Hepatocyte (in vitro differentiated cells): ENCODE data around the gene AGXT2.

Source experiments
- EZH2 ChIP-seq: fragments of 200-600 bp; sonication (generic); IDR thresholded peaks from 2 replicates; pipeline ENCODE4 v1.6.1; 2016; ENCODE audit warnings: antibody characterized with exemption, mild to moderate bottlenecking, borderline replicate concordance
- TF ChIP-seq, protein P1 (sequence below): fragments of 200-600 bp; sonication (generic); IDR thresholded peaks from 2 replicates; pipeline ENCODE4 v1.5.1; 2016; ENCODE audit warnings: antibody characterized with exemption, mild to moderate bottlenecking; ENCODE audit not compliant: poor library complexity

DNA sequence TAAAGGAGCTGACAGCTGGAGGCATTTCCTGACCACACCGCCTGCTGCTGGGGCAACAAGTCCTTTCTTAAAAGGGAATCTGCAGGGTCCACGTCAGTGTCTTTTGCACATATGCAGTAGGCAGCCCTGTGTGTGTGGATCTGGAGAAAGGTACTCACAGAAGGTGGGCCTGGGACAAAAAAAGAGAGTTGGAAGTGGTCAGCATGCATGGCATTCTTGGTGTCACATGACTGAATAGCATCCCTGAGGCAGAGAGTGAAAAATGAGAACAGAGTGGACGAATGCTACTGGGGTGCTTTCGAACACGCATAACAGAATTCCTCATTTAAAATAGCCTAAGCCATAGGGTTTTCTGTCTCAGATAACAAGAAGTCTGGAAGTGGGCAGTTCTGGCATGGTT, 71.4 kb downstream of the AGXT2 start:
- TF ChIP-seq, protein P1, sequence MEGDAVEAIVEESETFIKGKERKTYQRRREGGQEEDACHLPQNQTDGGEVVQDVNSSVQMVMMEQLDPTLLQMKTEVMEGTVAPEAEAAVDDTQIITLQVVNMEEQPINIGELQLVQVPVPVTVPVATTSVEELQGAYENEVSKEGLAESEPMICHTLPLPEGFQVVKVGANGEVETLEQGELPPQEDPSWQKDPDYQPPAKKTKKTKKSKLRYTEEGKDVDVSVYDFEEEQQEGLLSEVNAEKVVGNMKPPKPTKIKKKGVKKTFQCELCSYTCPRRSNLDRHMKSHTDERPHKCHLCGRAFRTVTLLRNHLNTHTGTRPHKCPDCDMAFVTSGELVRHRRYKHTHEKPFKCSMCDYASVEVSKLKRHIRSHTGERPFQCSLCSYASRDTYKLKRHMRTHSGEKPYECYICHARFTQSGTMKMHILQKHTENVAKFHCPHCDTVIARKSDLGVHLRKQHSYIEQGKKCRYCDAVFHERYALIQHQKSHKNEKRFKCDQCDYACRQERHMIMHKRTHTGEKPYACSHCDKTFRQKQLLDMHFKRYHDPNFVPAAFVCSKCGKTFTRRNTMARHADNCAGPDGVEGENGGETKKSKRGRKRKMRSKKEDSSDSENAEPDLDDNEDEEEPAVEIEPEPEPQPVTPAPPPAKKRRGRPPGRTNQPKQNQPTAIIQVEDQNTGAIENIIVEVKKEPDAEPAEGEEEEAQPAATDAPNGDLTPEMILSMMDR = no peak
- TF ChIP-seq EZH2 = no peak
